Measurements from ENCODE around the gene GRHPR. TPM values are rescaled to one million over a fixed set of nuclear protein-coding genes. Genes with fewer than 3 reads are reported as not detected.

Gene GRHPR
- total and polyA plus RNA-seq, 7 donors, result 72.2 to 138 (median 100) TPM

DNA sequence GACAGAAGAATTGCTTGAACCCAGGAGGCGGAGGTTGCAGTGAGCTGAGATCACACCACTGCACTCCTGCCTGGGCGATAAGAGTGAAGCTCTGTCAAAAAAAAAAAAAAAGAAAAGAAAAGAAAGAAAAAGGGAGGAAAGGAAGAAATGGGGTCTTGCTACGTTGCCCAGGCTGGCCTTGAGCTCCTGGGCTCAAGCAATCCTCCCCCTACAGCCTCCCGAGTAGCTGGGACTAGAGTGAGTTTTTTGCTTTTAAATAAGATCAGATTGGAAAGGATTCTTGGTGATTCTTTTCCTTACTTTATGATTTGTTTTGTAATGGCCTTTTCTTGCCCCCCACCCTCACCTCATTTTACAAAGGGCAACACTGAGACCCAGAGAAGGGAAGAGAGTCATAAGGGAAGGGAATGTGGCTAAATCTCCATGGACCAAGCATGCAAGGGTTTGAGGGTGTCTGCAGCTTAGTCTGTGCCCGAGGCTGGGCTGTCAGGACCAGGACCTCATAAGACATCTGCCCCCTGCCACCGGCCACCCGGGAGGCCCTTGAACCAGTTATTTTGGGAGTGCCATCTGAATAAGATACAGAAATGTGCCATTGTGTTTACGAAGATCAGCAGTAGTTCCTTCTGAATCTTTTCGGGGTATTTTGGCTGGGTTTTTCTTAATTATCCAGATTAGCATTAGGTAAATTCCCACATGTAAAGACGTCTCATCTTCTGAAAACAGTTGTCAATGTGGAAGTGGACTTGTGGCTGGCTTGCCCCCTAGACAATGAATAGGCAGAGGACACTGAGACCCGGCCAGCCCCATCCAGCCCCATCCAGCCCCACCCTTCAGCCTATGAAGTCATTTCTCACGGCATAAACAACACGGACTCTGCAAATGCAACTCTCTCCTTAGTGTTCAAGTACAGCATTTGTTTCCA, 44.5 kb upstream of the GRHPR start:
- 76 to 82% (median 81%) methylated on average over 13 of the region's 13 CpGs for WGBS, 3 donors
- Histone ChIP-seq H3K27ac (no peak overlapping the region), H3K4me3 (no peak overlapping the region), H3K9me3 (no peaks in the 10 kb centered on the region), H3K27me3 (ENCODE audit: insufficient read depth in 3 of 3, low read length in 2 of 3) (peaks cover 0 to 2% (median 0%) of the 10 kb centered on the region in 3 donors), H3K4me1 (no peaks in the 10 kb centered on the region), H3K36me3 (ENCODE audit: insufficient read depth in 1 of 2, low read depth in 1 of 2) (no peaks in the 10 kb centered on the region)
- DNase-seq (no peak), ATAC-seq (no peak)
- TF ChIP-seq, protein P1, sequence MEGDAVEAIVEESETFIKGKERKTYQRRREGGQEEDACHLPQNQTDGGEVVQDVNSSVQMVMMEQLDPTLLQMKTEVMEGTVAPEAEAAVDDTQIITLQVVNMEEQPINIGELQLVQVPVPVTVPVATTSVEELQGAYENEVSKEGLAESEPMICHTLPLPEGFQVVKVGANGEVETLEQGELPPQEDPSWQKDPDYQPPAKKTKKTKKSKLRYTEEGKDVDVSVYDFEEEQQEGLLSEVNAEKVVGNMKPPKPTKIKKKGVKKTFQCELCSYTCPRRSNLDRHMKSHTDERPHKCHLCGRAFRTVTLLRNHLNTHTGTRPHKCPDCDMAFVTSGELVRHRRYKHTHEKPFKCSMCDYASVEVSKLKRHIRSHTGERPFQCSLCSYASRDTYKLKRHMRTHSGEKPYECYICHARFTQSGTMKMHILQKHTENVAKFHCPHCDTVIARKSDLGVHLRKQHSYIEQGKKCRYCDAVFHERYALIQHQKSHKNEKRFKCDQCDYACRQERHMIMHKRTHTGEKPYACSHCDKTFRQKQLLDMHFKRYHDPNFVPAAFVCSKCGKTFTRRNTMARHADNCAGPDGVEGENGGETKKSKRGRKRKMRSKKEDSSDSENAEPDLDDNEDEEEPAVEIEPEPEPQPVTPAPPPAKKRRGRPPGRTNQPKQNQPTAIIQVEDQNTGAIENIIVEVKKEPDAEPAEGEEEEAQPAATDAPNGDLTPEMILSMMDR (IDR thresholded peaks at IDR 0.05), result no peak
- intact Hi-C loops (cut with DNase I), result loop anchor here in 1 of 2 donors (5.0 kb wide), 1 partner anchor 49 kb away; no protein-coding TSS in a partner anchor

DNA sequence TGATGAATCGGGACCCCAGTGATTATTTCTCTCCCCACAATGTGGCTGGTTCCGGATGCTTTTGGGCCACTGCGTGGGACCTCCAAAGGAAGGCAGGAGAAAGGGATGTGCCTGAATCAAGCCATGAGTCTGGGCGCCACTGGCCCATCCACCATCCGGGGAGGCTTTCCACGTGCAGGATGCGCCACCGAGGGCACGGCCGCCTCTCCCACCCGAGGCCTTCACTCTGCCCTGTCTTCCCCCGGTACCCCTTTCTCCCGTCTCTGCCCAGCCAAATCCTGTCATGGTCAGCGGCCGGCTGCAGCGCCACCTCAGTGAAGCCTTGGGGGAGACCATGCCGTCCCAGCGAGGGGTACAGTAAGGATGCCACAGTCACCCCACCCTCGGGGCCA, 43.9 kb upstream of the GRHPR start:
- Histone ChIP-seq H3K27me3 (ENCODE audit: insufficient read depth in 3 of 3, low read length in 2 of 3) (peaks cover 0 to 2% (median 0%) of the 10 kb centered on the region in 3 donors), H3K4me3 (no peak overlapping the region), H3K9me3 (no peaks in the 10 kb centered on the region), H3K4me1 (no peaks in the 10 kb centered on the region), H3K27ac (no peak overlapping the region), H3K36me3 (ENCODE audit: insufficient read depth in 1 of 2, low read depth in 1 of 2) (no peaks in the 10 kb centered on the region)
- WGBS, 3 donors, result 88 to 91% (median 89%) methylated on average over 19 of the region's 19 CpGs
- no peak for DNase-seq
- TF ChIP-seq, protein P1 (IDR thresholded peaks at IDR 0.05), result no peak
- ATAC-seq, result no peak
- intact Hi-C loops (cut with DNase I), result loop anchor here in 1 of 2 donors (5.0 kb wide), 1 partner anchor 49 kb away; no protein-coding TSS in a partner anchor

DNA sequence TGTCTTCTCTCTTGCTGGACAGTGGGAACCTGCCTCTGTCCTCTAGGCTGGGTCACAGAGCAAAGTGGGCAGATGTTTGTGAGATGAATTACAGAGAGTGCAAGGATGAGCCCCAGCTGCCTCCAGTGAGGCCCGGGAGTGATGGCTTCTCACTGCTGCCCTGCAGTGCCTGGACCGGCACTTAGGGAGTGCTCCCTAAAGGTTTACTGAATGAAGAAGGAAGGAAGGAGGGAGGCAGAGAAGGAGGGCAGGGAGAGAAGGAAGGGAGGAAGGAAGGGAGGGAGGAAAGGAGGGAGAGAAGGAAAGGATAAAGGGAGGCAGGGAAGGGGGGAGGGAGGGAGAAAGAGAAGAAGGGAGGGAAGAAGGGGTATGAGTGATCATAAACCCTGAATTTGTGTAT, 42.7 kb upstream of the GRHPR start:
- no peak for ATAC-seq
- Histone ChIP-seq H3K4me3 (no peak overlapping the region), H3K4me1 (no peaks in the 10 kb centered on the region), H3K27ac (no peak overlapping the region), H3K9me3 (no peaks in the 10 kb centered on the region), H3K27me3 (ENCODE audit: insufficient read depth in 3 of 3, low read length in 2 of 3) (peaks cover 0 to 1% (median 0%) of the 10 kb centered on the region in 3 donors), H3K36me3 (ENCODE audit: insufficient read depth in 1 of 2, low read depth in 1 of 2) (no peaks in the 10 kb centered on the region)
- intact Hi-C loops (cut with DNase I), result loop anchor here in 1 of 2 donors (5.0 kb wide), 1 partner anchor 47 kb away; no protein-coding TSS in a partner anchor
- DNase-seq, result no peak
- TF ChIP-seq, protein P1 (IDR thresholded peaks at IDR 0.05), result no peak
- 55 to 72% (median 57%) methylated on average over 2 of the region's 2 CpGs for WGBS, 3 donors

DNA sequence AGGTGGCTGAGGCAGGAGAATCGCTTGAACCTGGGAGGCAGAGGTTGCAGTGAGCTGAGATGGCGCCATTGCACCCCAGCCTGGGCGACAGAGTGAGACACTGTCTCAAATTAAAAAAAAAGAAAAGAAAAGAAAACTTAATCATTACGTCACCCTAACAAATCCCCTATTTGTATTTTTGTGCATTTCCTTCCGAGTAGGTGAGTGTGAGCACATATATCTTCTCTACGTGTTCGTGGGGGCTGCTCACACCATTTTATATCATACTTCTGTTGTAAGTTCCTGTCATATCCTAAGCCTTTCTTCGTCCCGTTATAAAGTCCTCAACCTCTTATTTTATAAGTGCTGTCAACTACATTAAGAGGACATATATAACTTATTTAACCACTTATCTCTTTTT, 41.9 kb upstream of the GRHPR start:
- Histone ChIP-seq H3K27ac (no peak overlapping the region), H3K36me3 (ENCODE audit: insufficient read depth in 1 of 2, low read depth in 1 of 2) (no peaks in the 10 kb centered on the region), H3K27me3 (ENCODE audit: insufficient read depth in 3 of 3, low read length in 2 of 3) (no peaks in the 10 kb centered on the region), H3K9me3 (no peaks in the 10 kb centered on the region), H3K4me3 (no peak overlapping the region), H3K4me1 (no peaks in the 10 kb centered on the region)
- WGBS, 3 donors, result 81 to 89% (median 87%) methylated on average over 9 of the region's 9 CpGs
- intact Hi-C loops (cut with DNase I), result no loop called here
- no peak for ATAC-seq
- TF ChIP-seq, protein P1 (IDR thresholded peaks at IDR 0.05), result no peak
- no peak for DNase-seq

Measured in psoas muscle (tissue), 8 donors.